Ascending aorta (tissue), 2 donors: ENCODE data around the gene CHAT. TPM values are rescaled to one million over a fixed set of nuclear protein-coding genes. Genes with fewer than 3 reads are reported as not detected.

ENCODE experiments used
- DNase-seq, 2 donors: peaks; one replicate each; pipeline ENCODE4 v3.0.0-alpha.2; 2019; ENCODE audit warnings: low spot score in 2 of 2
- H3K27ac ChIP-seq, 2 donors: fragments of 200-600 bp; sonication (generic); one replicate each; pipeline ENCODE4 v1.5.1; 2016 to 2017; ENCODE audit warnings: mild to moderate bottlenecking in 1 of 2
- H3K27me3 ChIP-seq: fragments of 200-600 bp; sonication (generic); one replicate; pipeline ENCODE4 v1.5.1; 2017
- H3K36me3 ChIP-seq, 2 donors: fragments of 200-600 bp; sonication (generic); one replicate each; pipeline ENCODE4 v1.5.1; 2016
- H3K4me1 ChIP-seq, 2 donors: fragments of 200-600 bp; sonication (generic); one replicate each; pipeline ENCODE4 v1.5.1; 2016 to 2017; ENCODE audit warnings: mild to moderate bottlenecking in 1 of 2
- H3K4me3 ChIP-seq, 2 donors: fragments of 200-600 bp; sonication (generic); one replicate each; pipeline ENCODE4 v1.5.1; 2016 to 2017; ENCODE audit warnings: mild to moderate bottlenecking in 1 of 2
- H3K9me3 ChIP-seq, 2 donors: fragments of 200-600 bp; sonication (generic); one replicate each; pipeline ENCODE4 v1.5.1; 2016
- CTCF ChIP-seq, 3 experiments: fragments of 200-600 bp in 2 of 3; fragments of 450-650 bp in 1 of 3; sonication (generic) in 2 of 3; IDR thresholded peaks; one replicate each; pipeline ENCODE4 v1.5.1; 2016 to 2019; ENCODE audit warnings: antibody characterized with exemption in 3 of 3, mild to moderate bottlenecking in 1 of 3, moderate library complexity in 1 of 3
- intact Hi-C: fragments of 100-400 bp; cut with DNase I; formaldehyde crosslinking; loops from one replicate; pipeline ENCODE4 v1.15.1; 2023
- total RNA-seq: library from RNA; depleted of rRNA; stranded (reverse); fragments of >200 nt; gene quantifications from one replicate; pipeline ENCODE4 v1.1.0, GENCODE V29; 2016

Gene CHAT
- total RNA-seq, 1 donor from 2014 or later: not detected

GRCh38 chr10:49579621-49580020 lies 34.2 kb upstream of the CHAT start:
- Histone ChIP-seq H3K9me3 (no peaks in the 10 kb centered on the region), H3K4me3 (no peak overlapping the region), H3K4me1 (no peaks in the 10 kb centered on the region), H3K27me3 (no peaks in the 10 kb centered on the region), H3K36me3 (no peaks in the 10 kb centered on the region), H3K27ac (peak overlapping the region; percentile 1 to 62)
- intact Hi-C loops: no loop called here
- no peak for DNase-seq
- no peak for TF ChIP-seq CTCF (IDR thresholded peaks at IDR 0.05)

- TF ChIP-seq CTCF (IDR thresholded peaks at IDR 0.05): no peak
- no peaks in the 10 kb centered on the region for H3K4me1 ChIP-seq
- H3K27ac ChIP-seq: no peak overlapping the region
- no peaks in the 10 kb centered on the region for H3K36me3 ChIP-seq
- DNase-seq: no peak
- H3K9me3 ChIP-seq: no peaks in the 10 kb centered on the region
- H3K27me3 ChIP-seq: no peaks in the 10 kb centered on the region
- no peak overlapping the region for H3K4me3 ChIP-seq
- intact Hi-C loops: no loop called here
These were observed 28.4 kb upstream of the CHAT start for GRCh38 chr10:49585387-49585786.

GRCh38 chr10:49587981-49588380 lies 25.9 kb upstream of the CHAT start:
- intact Hi-C loops: no loop called here
- no peak overlapping the region for H3K4me3 ChIP-seq
- no peak overlapping the region for H3K27ac ChIP-seq
- no peak for DNase-seq
- TF ChIP-seq CTCF (IDR thresholded peaks at IDR 0.05): no peak
- H3K9me3 ChIP-seq: no peaks in the 10 kb centered on the region
- no peaks in the 10 kb centered on the region for H3K36me3 ChIP-seq
- H3K4me1 ChIP-seq: no peaks in the 10 kb centered on the region
- no peaks in the 10 kb centered on the region for H3K27me3 ChIP-seq

GRCh38 chr10:49592726-49593563 lies 20.9 kb upstream of the CHAT start:
- Histone ChIP-seq H3K27me3 (no peaks in the 10 kb centered on the region), H3K9me3 (no peaks in the 10 kb centered on the region), H3K4me1 (no peaks in the 10 kb centered on the region), H3K4me3 (no peak overlapping the region), H3K27ac (no peak overlapping the region), H3K36me3 (no peaks in the 10 kb centered on the region)
- TF ChIP-seq CTCF (IDR thresholded peaks at IDR 0.05): peak; percentile 27 to 79 (median 69)
- intact Hi-C loops: loop anchor here (5.0 to 10.0 kb wide), 2 partner anchors 56 to 472 kb away; partner anchors contain the start of genes ERCC6 and WASHC2A
- DNase-seq: peak in 1 of 2 donors; percentile 63

- no peak for DNase-seq
- no peaks in the 10 kb centered on the region for H3K27me3 ChIP-seq
- H3K27ac ChIP-seq: no peak overlapping the region
- TF ChIP-seq CTCF (IDR thresholded peaks at IDR 0.05): no peak
- no peak overlapping the region for H3K4me3 ChIP-seq
- no peaks in the 10 kb centered on the region for H3K4me1 ChIP-seq
- H3K9me3 ChIP-seq: no peaks in the 10 kb centered on the region
- no peaks in the 10 kb centered on the region for H3K36me3 ChIP-seq
- intact Hi-C loops: loop anchor here (5.0 to 10.0 kb wide), 2 partner anchors 56 to 471 kb away; partner anchors contain the start of genes ERCC6 and WASHC2A
These were observed 20.3 kb upstream of the CHAT start for GRCh38 chr10:49593564-49593875.
